SU-DHL-6 (cell line): ENCODE data around the gene GPRIN3.

Source experiments
- H2AFZ ChIP-seq: fragments of 200-600 bp; sonication (generic); 2 replicates; pipeline ENCODE4 v1.6.1; 2014; ENCODE audit warnings: low read depth, mild to moderate bottlenecking, moderate library complexity, mixed read lengths, antibody characterized with exemption, low read length; ENCODE audit not compliant: severe bottlenecking
- H3F3A ChIP-seq: fragments of 200-600 bp; shearing (Covaris generic); 2 replicates; pipeline ENCODE4 v1.6.0; 2016; ENCODE audit warnings: antibody characterized with exemption, mild to moderate bottlenecking; ENCODE audit not compliant: insufficient read depth
- H3K27ac ChIP-seq: fragments of 200-600 bp; sonication (generic); 2 replicates; pipeline ENCODE4 v1.5.1; 2016; ENCODE audit warnings: low read depth, mild to moderate bottlenecking, low read length, moderate library complexity, mixed read lengths
- H3K27me3 ChIP-seq: fragments of 200-600 bp; sonication (generic), shearing (Covaris generic); 2 replicates; pipeline ENCODE4 v1.6.0; 2014; ENCODE audit warnings: mild to moderate bottlenecking, low read length
- H3K36me3 ChIP-seq: fragments of 200-600 bp; sonication (generic); 2 replicates; pipeline ENCODE4 v1.6.1; 2014; ENCODE audit warnings: mild to moderate bottlenecking, low read length, mixed read lengths
- H3K4me2 ChIP-seq: fragments of 300-600, 200-600 bp; shearing (Covaris generic), sonication (generic); 2 replicates; pipeline ENCODE4 v1.6.0; 2014; ENCODE audit warnings: low read length, low read depth, mild to moderate bottlenecking; ENCODE audit not compliant: poor library complexity, severe bottlenecking
- H3K4me3 ChIP-seq: fragments of 200-600 bp; sonication (generic); 2 replicates; pipeline ENCODE4 v1.5.1; 2014; ENCODE audit warnings: antibody characterized with exemption, low read length, mild to moderate bottlenecking, mixed read lengths; ENCODE audit not compliant: insufficient read depth, poor library complexity, severe bottlenecking
- H3K79me2 ChIP-seq: fragments of 200-600 bp; sonication (generic); 2 replicates; pipeline ENCODE4 v1.6.1; 2014; ENCODE audit warnings: mild to moderate bottlenecking, low read length, moderate library complexity; ENCODE audit not compliant: insufficient read depth
- H3K9ac ChIP-seq: fragments of 200-600 bp; sonication (generic); 2 replicates; pipeline ENCODE4 v1.7.0; 2014; ENCODE audit warnings: mild to moderate bottlenecking, low read length
- H3K9me2 ChIP-seq: fragments of 200-600 bp; sonication (generic); replicated peaks from 2 replicates; pipeline ENCODE4 v1.6.1; 2014; ENCODE audit warnings: low read length; ENCODE audit not compliant: insufficient read depth
- H3K9me3 ChIP-seq: fragments of 200-600 bp; sonication (generic); 2 replicates; pipeline ENCODE4 v1.6.1; 2014; ENCODE audit warnings: low read length, mixed read lengths; ENCODE audit not compliant: insufficient read depth
- H4K20me1 ChIP-seq: fragments of 200-600 bp; sonication (generic); 2 replicates; pipeline ENCODE4 v1.6.1; 2014; ENCODE audit warnings: low read depth, mild to moderate bottlenecking, antibody characterized with exemption, low read length, moderate library complexity, mixed read lengths
- EZH2phosphoT487 ChIP-seq: fragments of 200-600 bp; sonication (generic), shearing (Covaris generic); conservative IDR thresholded peaks from 2 replicates; pipeline ENCODE4 v1.6.1; 2018; ENCODE audit warnings: mild to moderate bottlenecking, antibody characterized with exemption, low read length, moderate library complexity, mixed read lengths
- TF ChIP-seq, protein P1 (sequence below): fragments of 200-600 bp; sonication (generic); IDR thresholded peaks from one replicate; pipeline ENCODE4 v1.5.1; 2017; ENCODE audit warnings: antibody characterized with exemption, mild to moderate bottlenecking, low read length, moderate library complexity; ENCODE audit not compliant: insufficient read depth, poor library complexity, severe bottlenecking

The GPRIN3 gene

DNA sequence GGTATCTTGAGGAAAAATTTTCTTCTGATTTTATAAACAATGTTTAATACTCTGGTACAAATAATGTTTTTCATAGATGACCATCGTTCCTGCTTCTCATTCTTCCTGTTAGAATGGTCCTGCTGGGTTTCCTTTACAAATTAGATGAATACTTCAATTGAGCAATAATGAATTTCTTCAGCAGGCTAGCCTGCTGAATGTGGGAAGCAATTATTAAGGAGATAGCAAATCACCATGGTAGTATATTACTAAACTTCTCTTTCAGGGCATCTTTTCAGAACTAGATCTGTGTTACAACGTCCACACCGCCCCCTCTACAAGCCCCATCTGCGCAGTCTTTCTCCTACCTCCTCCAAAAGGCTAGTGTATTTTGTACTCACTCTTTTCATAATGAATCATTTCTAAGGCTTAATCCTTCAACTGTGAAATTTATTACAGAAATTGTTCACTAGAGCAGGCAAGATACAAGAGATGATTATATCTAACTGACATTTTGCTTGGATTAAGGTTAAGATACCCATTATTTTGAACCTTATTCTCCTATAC lies 38.4 kb downstream of the GPRIN3 start:
- Histone ChIP-seq H3K27me3 (no peaks in the 10 kb centered on the region), H2AFZ (no peak overlapping the region), H3K4me3 (no peak overlapping the region), H3K4me2 (no peak overlapping the region), H3K36me3 (no peaks in the 10 kb centered on the region), H3K9me2 (no peaks in the 10 kb centered on the region), H3K27ac (no peak overlapping the region), H3K9me3 (no peaks in the 10 kb centered on the region), H3F3A (no peaks in the 10 kb centered on the region), H3K79me2 (no peaks in the 10 kb centered on the region), H3K9ac (no peak overlapping the region), H4K20me1 (no peaks in the 10 kb centered on the region)
- TF ChIP-seq, protein P1, sequence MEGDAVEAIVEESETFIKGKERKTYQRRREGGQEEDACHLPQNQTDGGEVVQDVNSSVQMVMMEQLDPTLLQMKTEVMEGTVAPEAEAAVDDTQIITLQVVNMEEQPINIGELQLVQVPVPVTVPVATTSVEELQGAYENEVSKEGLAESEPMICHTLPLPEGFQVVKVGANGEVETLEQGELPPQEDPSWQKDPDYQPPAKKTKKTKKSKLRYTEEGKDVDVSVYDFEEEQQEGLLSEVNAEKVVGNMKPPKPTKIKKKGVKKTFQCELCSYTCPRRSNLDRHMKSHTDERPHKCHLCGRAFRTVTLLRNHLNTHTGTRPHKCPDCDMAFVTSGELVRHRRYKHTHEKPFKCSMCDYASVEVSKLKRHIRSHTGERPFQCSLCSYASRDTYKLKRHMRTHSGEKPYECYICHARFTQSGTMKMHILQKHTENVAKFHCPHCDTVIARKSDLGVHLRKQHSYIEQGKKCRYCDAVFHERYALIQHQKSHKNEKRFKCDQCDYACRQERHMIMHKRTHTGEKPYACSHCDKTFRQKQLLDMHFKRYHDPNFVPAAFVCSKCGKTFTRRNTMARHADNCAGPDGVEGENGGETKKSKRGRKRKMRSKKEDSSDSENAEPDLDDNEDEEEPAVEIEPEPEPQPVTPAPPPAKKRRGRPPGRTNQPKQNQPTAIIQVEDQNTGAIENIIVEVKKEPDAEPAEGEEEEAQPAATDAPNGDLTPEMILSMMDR = no peak
- no peak for TF ChIP-seq EZH2phosphoT487

DNA sequence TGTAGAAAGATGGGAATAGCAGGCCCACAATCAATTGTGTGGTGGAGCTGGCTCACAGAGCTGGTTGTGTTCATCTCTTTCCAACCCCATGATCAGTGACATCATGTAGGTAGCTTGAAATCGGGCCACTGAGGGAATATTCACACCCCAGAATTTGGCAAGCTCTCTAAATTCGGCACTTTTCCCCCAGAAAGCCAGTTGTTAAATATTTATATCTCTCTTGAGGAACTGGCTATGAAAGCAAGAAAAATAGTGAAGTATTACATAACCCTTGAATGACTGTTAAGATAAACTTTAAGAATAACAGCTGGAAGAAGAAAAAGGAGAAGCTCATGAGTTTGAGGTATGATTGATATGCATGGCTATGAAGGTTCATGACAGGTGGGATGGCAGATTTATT lies 38.9 kb downstream of the GPRIN3 start:
- Histone ChIP-seq H3K9me2 (no peaks in the 10 kb centered on the region), H3K4me2 (no peak overlapping the region), H2AFZ (no peak overlapping the region), H4K20me1 (no peaks in the 10 kb centered on the region), H3K4me3 (no peak overlapping the region), H3K27ac (no peak overlapping the region), H3F3A (no peaks in the 10 kb centered on the region), H3K79me2 (no peaks in the 10 kb centered on the region), H3K9ac (no peak overlapping the region), H3K36me3 (no peaks in the 10 kb centered on the region), H3K27me3 (no peaks in the 10 kb centered on the region), H3K9me3 (no peaks in the 10 kb centered on the region)
- TF ChIP-seq, protein P1 = no peak
- TF ChIP-seq EZH2phosphoT487 = no peak

DNA sequence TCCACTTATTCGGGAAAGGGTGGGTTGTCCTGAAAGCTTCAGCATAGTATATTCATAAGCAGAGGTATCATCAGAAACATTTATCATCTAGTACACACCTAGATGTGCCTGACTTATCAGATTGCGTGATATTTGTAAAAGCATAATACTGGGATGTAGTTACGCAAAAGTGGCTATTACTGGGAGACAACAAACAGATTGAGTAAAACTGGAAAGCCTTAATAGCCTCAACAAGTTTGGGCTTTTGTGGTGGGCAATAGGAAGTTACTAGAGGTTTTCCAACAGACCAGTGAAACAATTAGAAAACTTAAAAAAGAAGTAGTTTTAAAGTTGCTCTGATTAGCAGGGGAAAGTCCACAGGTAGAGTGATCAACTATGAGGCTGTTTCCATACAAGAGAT lies 39.8 kb downstream of the GPRIN3 start:
- no peaks in the 10 kb centered on the region for H3K27me3 ChIP-seq
- H3K9ac ChIP-seq = no peak overlapping the region
- H3K9me2 ChIP-seq = no peaks in the 10 kb centered on the region
- no peaks in the 10 kb centered on the region for H3K9me3 ChIP-seq
- H3K36me3 ChIP-seq = no peaks in the 10 kb centered on the region
- no peak overlapping the region for H3K4me2 ChIP-seq
- no peak overlapping the region for H3K4me3 ChIP-seq
- no peak overlapping the region for H2AFZ ChIP-seq
- no peaks in the 10 kb centered on the region for H3F3A ChIP-seq
- no peaks in the 10 kb centered on the region for H3K79me2 ChIP-seq
- no peaks in the 10 kb centered on the region for H4K20me1 ChIP-seq
- TF ChIP-seq, protein P1 = no peak
- no peak for TF ChIP-seq EZH2phosphoT487
- H3K27ac ChIP-seq = no peak overlapping the region
